Stomach (tissue), 4 donors: ENCODE results near the gene TNRC6B.

Experiments
- POLR2A ChIP-seq, 4 donors: fragments of 450-650 bp; IDR thresholded peaks; one replicate each; pipeline ENCODE4 v1.6.1; 2016; ENCODE audit warnings: antibody characterized with exemption in 4 of 4, control low read depth in 2 of 4, mild to moderate bottlenecking in 1 of 4, moderate library complexity in 1 of 4
- POLR2AphosphoS5 ChIP-seq, 3 donors: sonication (generic); formaldehyde crosslinking; IDR thresholded peaks; one replicate each; pipeline ENCODE4 v1.6.1; 2016; ENCODE audit warnings: antibody characterized with exemption in 3 of 3

DNA sequence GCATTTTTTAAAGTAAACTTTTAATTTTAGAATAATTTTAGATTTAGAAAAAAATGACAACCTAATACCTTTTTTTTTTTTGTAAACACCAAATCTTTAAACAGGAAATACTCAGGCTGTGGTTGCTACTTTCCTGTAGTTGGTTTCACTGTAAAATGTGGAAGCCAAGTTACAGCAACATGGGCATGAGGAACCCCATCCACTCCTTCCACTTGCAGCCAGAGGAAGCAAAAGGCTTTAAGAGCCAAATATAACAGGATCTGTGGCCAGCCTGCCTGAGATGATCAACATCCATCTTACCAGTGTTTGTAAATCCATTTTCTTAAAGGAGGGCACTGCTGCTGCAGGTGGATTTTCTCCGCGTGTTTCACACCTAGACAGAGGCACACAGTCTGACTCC is 66.2 kb downstream of the TNRC6B start:
- TF ChIP-seq POLR2AphosphoS5 (IDR thresholded peaks at IDR 0.05) (no peak), POLR2A (IDR thresholded peaks at IDR 0.05) (no peak)
